Spleen (tissue), 7 donors: ENCODE measurements around the gene SYNDIG1.

Source experiments
- CTCF ChIP-seq, 11 experiments: fragments of 200-600 bp in 7 of 11; fragments of 450-650 bp in 4 of 11; sonication (generic) in 4 of 11; IDR thresholded peaks in 8 of 11; conservative IDR thresholded peaks in 3 of 11; 1 replicate in 7 of 11; 2 replicates in 4 of 11; pipeline versions ENCODE4 v1.4.0 to v1.8.0; 2016 to 2021; ENCODE audit warnings: antibody characterized with exemption in 11 of 11, inconsistent platforms in 4 of 11, mild to moderate bottlenecking in 1 of 11
- POLR2A ChIP-seq, 3 donors: fragments of 450-650 bp; IDR thresholded peaks; one replicate each; pipeline ENCODE4 v1.5.1; 2017; ENCODE audit warnings: antibody characterized with exemption in 3 of 3, mild to moderate bottlenecking in 1 of 3
- POLR2AphosphoS5 ChIP-seq, 3 donors: sonication (generic); formaldehyde crosslinking; IDR thresholded peaks; one replicate each; pipeline ENCODE4 v1.5.1; 2017; ENCODE audit warnings: antibody characterized with exemption in 3 of 3
- donor health status: DM: no; HTN: no; CAD: no; lungs with moderate emphysema.
- donor health status: DM: no; HTN: no; CAD: no.
- donor health status: DM: no; HTN: no; CAD: no.

- TF ChIP-seq CTCF (IDR thresholded peaks at IDR 0.05 in 8 of 11, conservative IDR thresholded peaks at IDR 0.05 in 3 of 11) (no peak), POLR2AphosphoS5 (IDR thresholded peaks at IDR 0.05) (no peak), POLR2A (IDR thresholded peaks at IDR 0.05) (no peak)
Measured at GRCh38 chr20:24446811-24447210, 22.6 kb upstream of the SYNDIG1 start.
